IPS-NIHi7 (cell line): ENCODE results near the gene RAPH1.
A peak's percentile ranks its signal among the peaks of the same experiment; 100 is the strongest.

Source experiments
- DNase-seq: peaks from one replicate; pipeline ENCODE4 v3.0.0; 2012; ENCODE audit warnings: mixed read lengths; ENCODE audit errors: extremely low spot score

RAPH1 gene

DNA sequence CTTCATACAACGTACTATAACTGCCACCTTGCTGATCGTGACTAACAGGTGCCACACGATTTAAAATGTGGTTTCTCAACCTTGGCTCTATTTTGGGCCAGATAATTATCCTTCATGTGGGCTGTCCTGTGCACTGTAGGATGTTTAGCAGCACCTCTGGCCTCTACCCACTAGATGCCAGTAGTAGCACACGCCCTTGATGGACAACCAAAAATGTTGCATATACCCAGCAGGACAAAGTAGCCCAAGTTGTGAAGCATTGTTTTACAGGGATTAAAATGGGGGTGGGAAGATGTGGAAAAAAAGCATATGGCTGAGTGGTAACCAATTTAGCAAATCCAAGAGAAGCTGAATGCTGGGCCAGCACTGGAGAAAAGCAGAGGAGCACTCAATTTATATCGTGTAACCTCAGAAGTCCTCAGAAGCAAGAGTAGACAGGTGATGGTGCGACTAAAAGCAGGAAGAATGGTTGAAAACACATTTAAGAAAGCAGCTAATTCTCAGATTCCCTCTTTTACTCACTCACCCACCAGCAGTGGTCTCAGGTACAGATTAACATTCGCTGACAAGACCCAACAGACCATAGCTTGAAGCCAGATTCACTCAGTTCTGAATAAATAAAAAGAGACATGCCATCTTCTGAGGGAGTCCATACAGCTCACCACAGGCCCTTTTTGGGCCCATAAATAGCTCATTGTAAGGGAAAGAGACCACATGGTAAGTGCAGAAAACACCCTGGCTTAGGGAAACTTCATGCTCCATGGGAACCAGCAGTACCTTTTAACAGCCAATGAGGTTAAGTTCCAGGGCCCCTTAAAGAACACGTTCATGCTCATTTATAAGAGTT is 50.6 kb downstream of the RAPH1 start:
- DNase-seq: peak; percentile 27

DNA sequence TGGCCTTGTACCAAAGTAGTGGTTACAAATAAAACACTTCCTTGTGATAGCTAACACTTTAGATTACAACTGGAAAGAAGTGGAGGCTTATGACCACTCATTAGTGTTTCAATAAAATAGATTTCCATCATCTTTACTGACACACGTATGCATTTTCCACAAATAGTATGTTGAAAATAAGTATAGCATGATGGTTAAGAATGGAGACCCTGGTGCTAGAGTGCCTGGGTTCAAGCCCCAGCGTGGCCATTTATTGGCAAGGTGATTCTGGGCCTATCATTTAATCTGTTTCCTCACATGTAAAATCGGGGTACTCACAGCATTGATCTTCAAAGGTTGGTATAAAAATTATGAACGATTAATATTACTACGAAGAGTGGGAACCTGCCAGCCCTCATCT is 54.5 kb downstream of the RAPH1 start:
- DNase-seq: no peak

DNA sequence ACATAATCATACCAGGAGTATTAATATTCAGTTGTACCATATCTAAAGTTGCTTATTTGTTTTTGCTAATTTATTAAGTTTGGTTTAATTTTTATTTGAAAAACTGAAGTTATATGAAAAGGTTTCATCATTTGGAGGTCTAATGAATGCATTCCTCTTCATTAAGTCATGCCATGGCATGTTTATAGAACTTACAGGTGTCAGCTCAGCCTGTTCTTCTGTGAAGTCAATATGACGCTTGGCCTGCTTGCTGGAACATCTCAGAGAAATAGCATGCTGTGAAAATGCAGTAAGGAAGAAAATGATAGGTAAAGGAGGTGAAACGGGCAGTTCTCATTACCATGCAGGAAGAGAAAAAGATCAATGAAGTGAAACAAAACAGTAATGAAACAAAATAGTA is 58.2 kb downstream of the RAPH1 start:
- DNase-seq: no peak

DNA sequence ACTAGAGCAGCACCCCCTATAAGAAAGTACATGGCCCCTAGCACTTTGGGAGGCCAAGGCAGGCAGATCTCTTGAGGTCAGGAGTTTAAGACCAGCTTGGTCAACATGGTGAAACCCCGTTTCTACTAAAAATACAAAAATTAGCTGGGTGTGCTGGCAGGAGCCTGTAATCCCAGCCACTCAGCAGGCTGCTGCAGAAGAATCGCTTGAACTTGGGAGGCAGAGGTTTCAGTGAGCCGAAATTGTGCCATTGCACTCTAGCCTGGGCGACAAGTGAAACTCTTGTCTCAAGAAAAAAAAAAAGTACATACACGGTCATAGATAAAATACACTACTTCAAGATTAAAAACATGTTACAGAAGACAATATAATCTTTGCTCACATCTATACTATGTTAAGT is 63.8 kb downstream of the RAPH1 start:
- no peak for DNase-seq

DNA sequence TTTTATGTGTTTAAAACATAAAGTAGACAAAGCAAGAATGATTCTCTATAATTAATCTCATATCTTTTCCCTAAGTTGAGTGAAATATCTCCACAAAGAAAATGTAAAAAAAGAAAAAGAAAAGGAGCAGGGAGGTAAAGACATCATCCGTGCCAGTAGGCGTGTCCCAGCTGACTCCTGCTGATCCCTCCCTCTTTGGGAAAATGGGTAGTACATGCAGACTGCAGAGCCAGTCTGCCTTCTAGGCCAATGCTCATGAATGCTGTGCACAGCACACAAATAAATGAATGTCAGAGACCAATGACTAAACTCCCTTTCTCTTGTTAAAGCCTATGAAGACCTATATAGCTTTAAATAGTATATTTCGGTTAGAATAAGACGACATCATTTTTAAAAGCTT is 64.7 kb downstream of the RAPH1 start:
- DNase-seq: peak; percentile 17

DNA sequence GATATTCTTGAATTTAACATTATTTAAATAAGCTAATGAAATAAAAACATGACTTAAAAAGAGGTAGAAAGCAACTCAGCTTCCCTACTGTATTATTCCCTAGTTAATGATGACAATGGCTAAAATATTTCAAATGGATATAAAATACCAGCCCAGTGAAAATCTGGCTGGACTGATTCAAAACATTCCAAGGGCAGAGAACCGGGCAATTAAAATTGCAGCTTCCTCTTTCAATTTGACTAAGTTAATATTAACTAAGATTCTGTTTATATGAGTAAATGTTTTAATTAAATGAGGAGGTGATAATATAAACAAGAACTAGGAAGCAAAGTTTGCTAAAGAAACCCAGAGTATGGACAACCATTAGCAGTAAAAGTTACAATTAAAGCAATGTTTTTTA is 65.6 kb downstream of the RAPH1 start:
- no peak for DNase-seq

DNA sequence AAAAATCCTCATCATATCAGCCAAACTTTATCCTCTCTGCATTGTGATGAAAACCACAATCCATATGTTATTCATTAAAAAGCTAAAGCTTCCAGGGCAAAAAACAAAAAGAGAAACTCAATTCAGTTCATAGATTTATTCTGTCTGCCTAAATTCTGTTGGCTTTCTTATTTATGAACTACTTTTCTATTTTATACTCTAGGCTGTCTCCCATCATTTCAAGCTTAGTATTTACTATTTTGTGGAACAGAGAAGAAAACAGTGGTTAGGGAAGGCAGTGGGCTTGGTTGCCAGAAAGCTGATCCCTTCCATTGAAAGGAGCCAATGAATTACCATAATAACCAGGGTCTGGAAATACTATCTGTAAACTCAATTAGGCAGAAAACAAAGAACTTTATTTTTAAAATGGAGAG is 71.8 kb downstream of the RAPH1 start:
- DNase-seq: no peak

DNA sequence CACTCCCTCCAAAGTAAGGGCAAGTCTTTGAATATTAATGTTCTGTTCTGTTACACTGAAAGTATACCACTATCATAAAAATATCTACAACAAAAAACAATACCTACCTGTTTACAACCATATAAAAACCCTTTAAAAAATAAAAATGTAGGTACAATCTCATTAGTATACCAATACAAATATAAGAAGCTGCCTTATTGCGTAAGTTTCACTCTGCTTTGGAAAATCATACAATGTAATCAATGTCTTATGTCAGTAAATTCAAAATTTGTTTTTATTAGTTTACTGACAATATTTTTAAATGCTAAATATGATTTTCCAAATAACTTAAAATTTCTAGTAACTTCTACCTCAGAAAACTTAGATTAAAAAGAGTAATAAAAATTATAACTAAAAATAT is 72.8 kb downstream of the RAPH1 start:
- DNase-seq: no peak

DNA sequence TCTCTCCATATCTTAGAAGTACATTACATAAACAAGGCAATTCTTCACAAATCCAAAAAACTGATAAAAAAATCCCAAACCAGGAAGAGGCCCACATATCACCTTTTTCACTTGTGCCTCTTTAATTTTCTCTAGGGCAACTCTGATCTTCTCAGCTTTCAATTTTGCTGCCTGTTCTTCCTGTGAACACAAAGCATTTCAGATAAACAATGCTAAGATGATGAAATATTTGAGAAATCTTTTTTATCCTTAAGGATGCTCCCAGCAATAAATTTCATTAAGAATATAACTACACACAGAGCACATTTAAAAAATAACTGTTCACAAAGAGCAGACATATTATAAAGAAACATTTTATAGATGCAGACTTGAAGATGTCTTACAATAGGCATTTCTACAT is 73.4 kb downstream of the RAPH1 start:
- no peak for DNase-seq

DNA sequence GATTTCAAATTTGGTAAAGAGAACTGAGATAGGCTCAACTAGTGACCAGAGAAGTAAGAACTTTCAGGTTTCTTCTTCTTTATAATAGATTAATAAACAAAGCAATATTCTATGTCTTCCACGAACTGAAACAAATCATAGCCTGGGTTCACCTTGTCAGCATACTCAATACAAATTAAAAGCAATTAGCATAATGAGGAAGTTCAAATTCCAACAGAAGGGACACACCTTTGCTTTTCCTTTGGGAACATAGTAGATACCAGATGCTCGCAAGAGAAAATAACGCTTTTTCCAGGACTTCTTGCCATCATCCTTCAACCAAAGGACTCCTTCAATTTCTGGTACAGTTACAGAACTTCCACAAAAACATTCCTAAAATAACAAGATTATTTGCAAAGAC is 79.9 kb downstream of the RAPH1 start:
- DNase-seq: no peak

DNA sequence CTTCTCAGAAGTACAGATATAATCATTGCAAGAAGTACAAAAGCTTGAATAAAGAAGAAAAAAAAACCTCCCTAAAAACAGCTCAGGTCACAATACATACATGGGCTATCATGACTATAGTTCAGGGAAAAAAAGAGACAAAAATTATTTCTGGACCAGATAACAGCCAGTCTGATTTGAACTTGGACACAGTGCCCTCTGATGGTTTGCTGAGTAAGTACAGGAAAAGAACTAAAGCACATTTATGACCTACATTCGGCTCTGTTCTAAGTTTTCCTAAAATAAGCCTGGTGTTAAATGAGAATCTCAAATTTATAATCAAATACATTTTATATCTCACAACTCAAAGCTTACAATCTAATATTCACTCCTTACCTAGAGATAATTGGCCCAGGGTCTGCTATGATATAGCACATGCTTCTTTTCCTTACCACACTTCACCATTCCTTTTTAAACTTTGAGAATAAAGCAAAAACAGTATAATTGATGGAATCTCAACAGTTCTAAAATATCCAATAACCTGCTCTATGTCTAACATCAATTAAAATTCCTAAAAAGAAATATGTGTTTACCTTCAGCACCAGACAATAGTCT is 81.1 kb downstream of the RAPH1 start:
- peak; percentile 31 for DNase-seq

DNA sequence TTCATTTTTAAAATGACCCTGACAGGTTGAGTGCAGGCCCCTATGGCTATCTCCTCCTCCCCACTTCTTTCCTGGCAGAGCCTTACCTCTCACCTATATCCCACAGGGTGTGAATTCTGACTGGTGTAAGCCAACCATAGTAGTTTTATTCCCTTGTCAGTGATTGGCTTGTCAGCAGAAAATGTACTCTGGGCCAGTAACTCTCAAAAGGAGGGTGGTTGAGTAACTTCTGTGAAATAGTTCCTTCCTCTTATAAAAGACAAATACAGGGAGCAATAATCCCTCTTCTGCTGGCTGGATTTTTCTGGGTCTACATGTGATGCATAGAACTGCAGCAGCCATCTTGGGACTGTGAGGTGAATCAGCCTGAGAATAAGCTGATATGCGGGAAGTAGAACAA is 83.4 kb downstream of the RAPH1 start:
- no peak for DNase-seq

DNA sequence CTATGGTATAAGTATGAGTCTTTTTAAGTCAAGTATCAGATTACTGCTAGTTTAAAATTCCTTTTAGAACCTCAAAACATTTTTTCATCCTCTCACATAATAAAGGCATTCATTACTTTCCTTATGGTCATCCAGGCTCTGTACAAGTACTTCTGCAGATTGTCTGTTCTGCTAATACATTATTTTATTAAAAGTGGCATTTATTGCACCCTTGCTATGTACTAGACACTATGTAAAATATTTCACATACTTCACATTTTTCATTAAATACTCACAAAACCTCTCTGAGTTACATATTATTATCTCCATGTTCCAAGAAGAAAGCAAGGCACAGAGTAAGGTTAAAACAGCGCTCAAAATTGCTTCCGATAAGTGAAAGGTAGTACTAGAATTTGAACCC is 84.1 kb downstream of the RAPH1 start:
- DNase-seq: no peak

DNA sequence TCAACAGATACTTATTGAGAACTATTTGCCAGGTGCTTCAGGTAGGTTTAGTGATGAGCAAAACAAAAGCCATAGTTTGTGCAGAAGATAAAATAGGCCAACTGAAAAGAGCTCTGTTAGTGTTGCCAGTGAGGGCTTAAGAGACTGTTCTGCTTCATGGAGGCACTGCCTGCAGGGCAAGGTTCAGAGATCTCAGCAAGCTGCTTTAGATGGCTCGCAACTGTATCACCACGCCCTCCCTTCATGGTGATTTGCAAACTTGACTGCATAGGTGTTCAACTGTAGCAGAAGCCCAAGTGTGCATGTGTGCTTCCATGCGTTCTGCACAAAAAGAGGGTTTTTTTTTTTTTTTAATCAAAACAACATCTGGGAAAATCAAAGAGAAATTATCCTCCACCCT is 84.5 kb downstream of the RAPH1 start:
- no peak for DNase-seq

DNA sequence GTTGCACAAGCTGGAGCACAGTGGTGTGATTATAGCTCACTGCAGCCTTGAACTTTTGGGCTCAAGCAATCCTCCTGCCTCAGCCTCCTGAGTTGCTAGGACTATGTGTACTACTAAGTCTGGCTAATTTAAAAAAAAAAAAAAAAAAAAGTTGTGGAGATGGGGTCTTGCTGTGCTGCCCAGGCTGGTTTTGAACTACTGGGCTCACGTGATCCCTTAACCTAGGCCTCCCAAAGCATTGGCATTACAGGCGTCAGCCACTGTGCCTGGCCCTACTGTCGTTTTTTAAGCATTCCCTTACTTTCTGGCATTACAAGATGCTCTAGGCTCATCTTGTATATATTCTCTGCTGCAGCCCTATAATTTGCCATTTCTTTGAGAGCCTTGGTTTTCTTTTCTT is 88.3 kb downstream of the RAPH1 start:
- no peak for DNase-seq

DNA sequence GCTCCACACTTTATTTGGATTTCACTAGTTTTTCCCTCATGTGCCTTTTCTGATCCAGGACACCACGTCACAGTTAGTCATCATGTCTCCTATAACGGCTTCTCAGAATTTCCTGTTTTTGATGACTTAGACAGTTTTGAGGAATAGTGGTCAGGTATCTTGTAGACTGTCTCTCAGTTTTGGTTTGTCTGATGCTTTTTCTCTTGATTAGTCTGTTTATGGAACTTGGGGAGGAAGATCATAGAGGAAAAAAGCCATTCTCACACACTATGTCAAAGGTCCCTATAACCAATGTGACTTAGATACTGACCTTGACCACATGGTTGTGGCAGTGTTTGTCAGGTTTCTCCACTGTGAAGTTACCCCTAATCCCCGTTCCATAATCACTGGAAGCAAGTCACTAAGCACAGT is 89.0 kb downstream of the RAPH1 start:
- no peak for DNase-seq

DNA sequence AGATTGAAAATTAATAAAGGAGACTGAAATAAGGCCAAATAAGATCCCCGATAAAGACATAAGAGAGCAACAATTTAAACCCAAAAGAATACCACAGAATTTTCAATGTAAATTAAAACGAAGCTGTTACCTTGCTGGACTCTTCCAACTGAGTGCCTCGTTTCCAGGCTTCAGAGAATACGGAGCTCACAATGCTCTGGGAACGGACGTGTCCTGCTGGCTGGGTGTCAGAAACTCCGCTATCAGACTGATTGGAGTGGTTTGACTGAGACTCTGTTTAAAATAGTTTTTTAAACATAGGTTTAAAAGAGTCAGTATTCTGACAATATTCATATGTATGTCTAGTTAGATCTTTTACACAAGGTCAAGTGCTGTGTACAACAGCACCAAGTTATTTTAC is 90.4 kb downstream of the RAPH1 start:
- DNase-seq: no peak

DNA sequence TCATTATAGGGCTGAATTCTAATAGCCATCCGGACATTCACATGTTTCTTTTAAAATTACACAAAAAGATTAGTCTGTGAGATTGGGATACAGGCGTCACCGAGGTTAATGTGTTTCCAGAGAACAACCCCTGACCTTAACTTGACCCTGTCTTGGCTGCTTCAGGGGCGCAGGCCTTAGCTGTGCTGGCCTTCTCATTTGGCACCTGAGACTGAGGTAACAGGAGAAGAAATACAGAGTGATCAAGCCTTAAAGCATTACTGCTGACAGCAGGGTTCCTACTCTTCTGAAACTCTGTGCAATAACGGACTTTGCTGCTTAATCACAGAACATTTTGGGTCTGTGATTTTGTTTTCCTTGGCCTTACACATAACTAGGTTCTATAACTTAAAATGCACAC is 92.6 kb downstream of the RAPH1 start:
- no peak for DNase-seq

DNA sequence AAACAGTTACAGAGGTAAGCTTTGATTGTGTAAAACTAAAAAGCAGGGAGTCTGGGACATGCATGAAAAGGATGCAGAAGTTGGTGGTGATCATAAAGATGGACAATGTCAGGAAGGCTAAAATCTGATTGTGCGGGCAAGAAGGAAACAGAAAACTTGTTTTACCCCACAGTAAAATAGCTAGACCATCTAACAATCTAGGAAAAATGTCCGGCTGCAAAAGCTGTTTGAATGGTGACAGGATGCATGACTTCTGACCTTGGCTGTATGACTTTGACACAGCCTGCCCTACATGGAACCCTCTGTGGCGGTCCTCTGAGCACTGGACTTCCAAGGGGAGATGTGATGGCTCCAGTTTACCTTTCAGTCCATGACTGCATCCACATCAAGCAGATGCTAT is 93.6 kb downstream of the RAPH1 start:
- DNase-seq: no peak

DNA sequence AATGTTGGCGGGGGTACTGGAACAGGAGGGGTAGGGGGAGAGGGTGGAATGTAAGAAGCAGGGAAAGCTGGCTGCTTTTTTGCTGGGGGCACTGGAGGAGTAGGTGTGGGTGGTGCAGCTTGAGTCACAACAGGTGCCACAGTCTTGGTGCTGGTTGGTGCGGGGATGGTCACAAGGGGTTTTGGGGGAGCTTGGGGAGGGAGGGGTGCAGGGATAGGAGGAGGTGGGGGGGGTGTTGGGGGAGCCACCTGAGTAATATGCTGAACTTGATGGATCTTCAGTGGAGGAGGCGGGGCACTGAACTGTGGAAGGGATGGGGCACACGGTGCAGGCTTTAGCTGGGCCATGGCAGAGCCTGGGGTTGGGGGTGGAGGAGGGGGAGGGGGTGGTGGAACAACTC is 94.4 kb downstream of the RAPH1 start:
- DNase-seq: no peak

DNA sequence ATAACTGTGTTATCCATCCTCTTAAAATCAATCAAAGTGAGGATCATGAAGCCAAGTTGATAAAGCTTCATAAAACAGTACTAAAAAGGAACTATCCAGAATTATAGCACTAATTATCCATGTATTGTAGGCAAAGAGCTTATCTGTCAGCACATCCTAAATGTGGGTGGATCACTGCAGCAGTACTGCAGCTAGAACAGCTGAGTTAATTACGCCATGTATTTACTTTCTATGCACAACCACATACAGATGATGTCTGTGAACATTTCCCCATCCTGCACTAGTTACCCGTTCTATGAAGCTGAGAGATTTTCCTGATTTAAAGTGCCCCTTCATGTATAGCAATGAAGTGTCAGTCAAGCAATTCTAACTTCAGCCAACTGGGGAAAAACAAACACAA is 96.6 kb downstream of the RAPH1 start:
- DNase-seq: no peak

DNA sequence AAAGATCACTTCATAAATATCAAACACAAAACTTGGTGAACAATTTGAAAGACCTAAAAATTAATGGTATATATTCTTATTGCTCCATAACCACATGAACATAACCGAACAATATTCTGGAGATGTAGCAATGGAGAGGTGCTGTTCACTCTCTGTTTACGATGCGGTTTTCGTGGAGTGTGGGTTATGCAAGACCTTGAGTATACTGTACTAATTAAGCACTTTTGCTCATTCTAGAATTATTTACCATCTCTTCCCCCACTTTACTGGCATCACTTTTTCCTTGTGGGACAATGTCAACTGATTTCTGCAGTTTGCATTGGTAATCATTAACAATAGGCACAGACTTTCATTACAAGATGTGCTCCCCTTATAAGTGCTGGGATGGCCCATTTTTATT is 97.6 kb downstream of the RAPH1 start:
- DNase-seq: no peak

DNA sequence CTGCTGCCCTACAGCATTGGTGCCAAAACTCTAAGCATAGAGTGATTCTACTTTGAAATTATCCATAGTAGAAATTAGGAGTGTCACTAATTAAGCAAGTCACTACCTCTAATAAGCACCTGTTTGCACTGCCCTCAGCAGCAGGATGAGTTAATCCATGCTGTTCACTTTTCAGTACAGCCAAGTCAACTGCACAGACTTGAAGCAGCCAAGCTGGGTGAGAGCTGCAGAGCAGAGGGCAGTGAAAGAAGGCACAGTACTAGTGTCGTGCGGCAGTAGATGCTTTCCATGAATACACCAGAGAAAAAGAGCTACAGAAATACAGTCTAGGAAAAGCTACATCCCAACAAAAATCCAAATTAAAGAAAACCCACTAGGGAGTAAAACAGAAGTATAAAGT is 98.6 kb downstream of the RAPH1 start:
- DNase-seq: no peak

DNA sequence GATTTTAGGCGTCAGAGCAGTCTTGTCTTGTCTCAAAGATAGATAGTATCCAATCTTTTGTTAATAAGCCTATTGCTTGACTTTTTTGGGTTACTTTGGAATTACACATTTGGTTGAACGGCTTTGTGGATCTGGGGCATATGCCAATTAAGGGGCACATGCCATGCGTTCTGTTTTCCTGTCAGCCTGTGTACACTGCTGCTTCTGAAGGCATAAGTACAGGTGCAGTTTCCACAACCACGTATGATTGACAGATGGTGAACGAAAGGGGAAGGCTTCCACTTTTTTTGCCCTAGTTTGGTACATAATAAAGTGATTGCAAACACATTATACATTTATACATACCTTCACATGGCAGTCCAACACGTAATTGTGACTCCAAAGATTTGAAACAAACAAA is 102.3 kb downstream of the RAPH1 start:
- DNase-seq: no peak
